Measurements from ENCODE around the gene CD22.

Gene CD22

DNA sequence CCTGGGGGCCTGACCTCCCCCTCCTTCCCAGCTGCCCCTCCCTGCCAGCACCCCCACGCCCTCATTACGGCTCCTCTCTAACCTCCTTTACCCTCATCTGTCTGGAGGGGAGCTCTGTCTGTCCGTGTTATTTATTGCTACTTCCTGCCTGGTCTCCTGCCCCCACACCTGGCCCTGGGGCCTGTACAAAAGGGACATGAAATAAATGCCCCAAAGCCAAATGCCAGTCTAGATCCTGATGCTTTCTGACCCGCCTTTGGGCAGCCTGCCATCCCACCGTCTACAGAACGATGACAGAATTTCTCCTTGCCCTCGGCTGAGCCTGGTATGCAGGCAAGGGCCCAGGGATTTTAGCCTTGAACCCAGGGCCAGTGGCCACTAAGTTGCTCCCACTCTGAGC, 15.4 kb upstream of the CD22 start:
- no peak for DNase-seq (ENCODE audit: low read depth in 2 of 2)

GRCh38 chr19:35314031-35314430, 15.0 kb upstream of the CD22 start:
- no peak for DNase-seq (ENCODE audit: low read depth in 2 of 2)

DNA sequence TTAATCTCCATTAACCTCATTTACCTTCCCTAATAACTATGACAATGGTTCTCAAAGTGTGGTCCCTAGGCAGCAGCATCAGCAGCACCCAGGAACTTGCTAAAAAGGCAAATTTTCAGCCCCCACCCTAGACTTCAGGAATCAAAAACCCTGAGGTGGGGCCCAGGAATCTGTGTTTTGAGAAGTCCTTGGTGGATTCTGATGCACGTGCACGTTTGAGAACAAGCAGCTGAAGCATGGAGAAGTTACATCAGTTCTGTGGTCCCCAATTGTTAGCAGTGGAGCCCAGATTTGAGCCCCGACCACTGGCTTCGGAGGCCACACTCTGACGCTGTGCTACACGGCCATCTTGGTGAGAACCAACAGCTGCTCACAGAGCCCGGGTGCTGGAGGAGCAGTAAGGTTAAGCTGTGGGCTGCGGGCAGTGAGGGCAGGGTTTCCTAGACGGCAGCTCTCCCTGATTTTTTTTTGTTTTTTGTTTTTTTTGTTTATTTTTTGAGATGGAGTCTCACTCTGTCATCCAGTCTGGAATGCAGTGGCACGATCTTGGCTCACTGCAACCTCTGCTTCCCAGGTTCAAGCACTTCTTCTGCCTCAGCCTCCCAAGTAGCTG, 14.0 kb upstream of the CD22 start:
- no peak for DNase-seq (ENCODE audit: low read depth in 2 of 2)

DNA sequence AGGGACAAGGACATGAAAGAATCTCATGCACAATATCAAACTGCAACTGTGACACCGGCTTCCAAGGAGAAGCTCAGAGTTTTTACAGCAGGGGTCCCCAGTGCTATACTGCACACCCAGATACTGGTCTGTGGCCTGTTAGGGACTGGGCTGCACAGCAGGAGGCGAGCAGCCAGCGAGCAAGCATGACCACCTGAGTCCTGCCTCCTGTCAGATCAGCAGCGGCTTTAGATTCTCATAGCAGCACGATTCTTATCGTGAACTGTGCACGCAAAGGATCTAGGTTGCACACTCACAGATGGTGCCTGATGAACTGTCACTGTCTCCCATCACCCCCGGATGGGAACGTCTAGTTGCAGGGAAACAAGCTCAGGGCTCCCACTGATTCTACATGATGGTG, 13.1 kb upstream of the CD22 start:
- DNase-seq (ENCODE audit: low read depth in 2 of 2): no peak

DNA sequence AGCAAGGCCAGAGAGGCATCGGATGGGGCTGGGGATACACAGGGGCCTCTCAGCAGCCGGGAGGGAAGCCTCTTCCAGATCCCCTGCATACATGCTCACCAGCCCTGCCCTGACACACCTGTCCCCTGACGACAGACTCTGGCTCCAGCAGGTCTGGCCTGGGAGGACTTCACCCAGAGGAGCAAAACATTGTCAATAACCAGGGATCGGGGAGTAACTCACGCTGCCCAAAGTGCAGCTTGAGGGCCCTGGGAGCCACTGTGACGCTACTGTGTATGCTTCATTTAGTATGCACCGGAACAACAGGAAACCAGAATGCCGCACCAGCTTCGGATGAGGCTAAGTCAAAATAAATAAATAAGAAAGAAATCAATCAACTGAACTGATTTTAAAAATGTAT, 12.4 kb upstream of the CD22 start:
- no peak for DNase-seq (ENCODE audit: low read depth in 2 of 2)

- DNase-seq (ENCODE audit: low read depth in 2 of 2): no peak
Measured at GRCh38 chr19:35317464-35318043, 11.4 kb upstream of the CD22 start.

- no peak for DNase-seq (ENCODE audit: low read depth in 2 of 2)
Measured at GRCh38 chr19:35318679-35319448, 10.1 kb upstream of the CD22 start.

- DNase-seq (ENCODE audit: low read depth in 2 of 2): no peak
Measured at GRCh38 chr19:35320065-35320713, 8.8 kb upstream of the CD22 start.

- DNase-seq (ENCODE audit: low read depth in 2 of 2): no peak
Measured at GRCh38 chr19:35321291-35321690, 7.7 kb upstream of the CD22 start.

GRCh38 chr19:35322014-35322413, 7.0 kb upstream of the CD22 start:
- no peak for DNase-seq (ENCODE audit: low read depth in 2 of 2)

GRCh38 chr19:35327642-35328041, 1.3 kb upstream of the CD22 start:
- no peak for DNase-seq (ENCODE audit: low read depth in 2 of 2)

- no peak for DNase-seq (ENCODE audit: low read depth in 2 of 2)
Measured at GRCh38 chr19:35329323-35329722, 336 bp downstream of the CD22 start.

DNA sequence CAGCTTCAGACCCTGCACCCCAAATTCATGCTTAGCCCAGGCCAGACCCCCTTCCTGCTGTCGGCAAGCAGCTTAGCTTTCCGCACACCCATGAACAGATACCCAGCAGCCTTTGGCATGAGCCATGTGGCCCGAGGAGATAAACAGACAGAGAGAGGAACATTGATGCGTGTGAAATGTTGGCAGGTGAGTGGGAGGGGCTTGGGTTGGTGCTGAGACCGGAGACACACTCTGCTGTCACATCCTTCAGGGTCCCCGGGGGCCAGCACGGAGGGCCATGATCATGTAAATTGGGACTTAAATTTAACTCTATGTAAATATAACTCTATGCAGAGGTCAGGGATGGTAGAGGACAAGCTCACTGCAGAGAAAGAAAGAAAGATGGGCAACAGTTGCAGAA, 1.5 kb downstream of the CD22 start:
- no peak for DNase-seq (ENCODE audit: low read depth in 2 of 2)

DNA sequence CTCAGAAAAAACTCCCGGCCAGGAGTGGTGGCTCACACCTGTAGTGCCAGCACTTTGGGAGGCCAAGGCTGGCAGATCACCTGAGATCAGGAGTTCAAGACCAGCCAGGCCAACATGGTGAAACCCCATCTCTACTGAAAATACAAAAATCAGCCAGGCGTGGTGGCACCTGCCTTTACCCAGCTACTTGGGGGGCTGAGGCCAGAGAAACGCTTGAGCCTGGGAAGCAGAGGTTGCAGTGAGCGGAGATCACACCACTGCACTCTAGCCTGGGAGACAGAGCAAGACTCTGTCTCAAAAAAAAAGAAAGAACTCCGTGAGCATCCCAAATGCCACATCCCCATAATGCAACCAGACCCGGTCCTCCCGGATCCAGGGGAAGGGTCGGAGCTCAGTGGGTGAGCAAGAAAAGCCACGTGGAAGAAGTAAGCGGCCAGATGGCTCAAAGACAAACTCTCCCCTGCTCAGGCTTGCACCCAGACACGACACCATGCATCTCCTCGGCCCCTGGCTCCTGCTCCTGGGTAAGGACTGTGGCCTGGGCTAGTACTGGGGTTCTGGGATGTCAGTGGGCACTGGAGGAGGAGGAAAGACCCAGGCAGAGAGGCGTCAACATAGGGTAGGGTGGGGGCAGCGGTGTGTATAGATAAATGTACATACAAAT, 2.7 kb downstream of the CD22 start:
- no peak for DNase-seq (ENCODE audit: low read depth in 2 of 2)

GRCh38 chr19:35332817-35333216, 3.8 kb downstream of the CD22 start:
- DNase-seq (ENCODE audit: low read depth in 2 of 2): no peak

GRCh38 chr19:35334144-35334753, 5.3 kb downstream of the CD22 start:
- no peak for DNase-seq (ENCODE audit: low read depth in 2 of 2)

- no peak for DNase-seq (ENCODE audit: low read depth in 2 of 2)
Measured at GRCh38 chr19:35336166-35336955, 7.4 kb downstream of the CD22 start.

GRCh38 chr19:35337097-35337983, 8.4 kb downstream of the CD22 start:
- DNase-seq (ENCODE audit: low read depth in 2 of 2): no peak

GRCh38 chr19:35337984-35338296, 9.0 kb downstream of the CD22 start:
- no peak for DNase-seq (ENCODE audit: low read depth in 2 of 2)

- DNase-seq (ENCODE audit: low read depth in 2 of 2): no peak
Measured at GRCh38 chr19:35340431-35340830, 11.4 kb downstream of the CD22 start.
